Tibial nerve (tissue), 4 donors: ENCODE results near the gene SIPA1L2.

Experiments used
- EP300 ChIP-seq, 2 donors: sonication (generic); formaldehyde crosslinking; IDR thresholded peaks; one replicate each; pipeline ENCODE4 v1.6.1; 2017; ENCODE audit warnings: antibody characterized with exemption in 2 of 2, mild to moderate bottlenecking in 1 of 2
- POLR2A ChIP-seq, 2 donors: fragments of 450-650 bp; IDR thresholded peaks; one replicate each; pipeline ENCODE4 v1.6.1; 2017; ENCODE audit warnings: antibody characterized with exemption in 2 of 2, mild to moderate bottlenecking in 2 of 2, moderate library complexity in 2 of 2
- TF ChIP-seq, protein P1 (sequence below), 5 experiments: fragments of 200-600 bp in 3 of 5; fragments of 450-650 bp in 2 of 5; sonication (generic) in 3 of 5; IDR thresholded peaks; one replicate each; pipeline ENCODE4 v1.5.1; 2016 to 2019; ENCODE audit warnings: antibody characterized with exemption in 5 of 5, mild to moderate bottlenecking in 3 of 5, moderate library complexity in 2 of 5

DNA sequence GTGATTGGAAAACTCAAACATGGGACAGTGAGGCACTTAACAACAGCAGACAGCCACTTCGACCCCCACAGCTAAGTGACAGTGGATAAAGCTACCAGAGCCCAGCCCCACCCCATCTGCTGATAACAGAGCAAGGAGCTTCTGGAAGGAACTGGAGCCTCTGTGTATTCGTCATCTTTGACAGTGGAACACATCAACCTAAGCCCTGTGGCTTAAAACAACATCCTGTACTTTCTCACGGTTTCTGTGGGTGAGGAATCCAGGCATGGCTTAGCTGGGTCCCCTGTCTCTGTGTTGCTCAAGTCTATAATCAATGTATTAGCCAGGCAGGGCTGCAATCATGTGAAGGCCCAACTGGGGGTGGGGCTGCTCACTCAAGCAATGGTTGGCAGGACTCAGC lies 18.4 kb upstream of the SIPA1L2 start:
- TF ChIP-seq POLR2A (IDR thresholded peaks at IDR 0.05) = no peak
- TF ChIP-seq, protein P1, sequence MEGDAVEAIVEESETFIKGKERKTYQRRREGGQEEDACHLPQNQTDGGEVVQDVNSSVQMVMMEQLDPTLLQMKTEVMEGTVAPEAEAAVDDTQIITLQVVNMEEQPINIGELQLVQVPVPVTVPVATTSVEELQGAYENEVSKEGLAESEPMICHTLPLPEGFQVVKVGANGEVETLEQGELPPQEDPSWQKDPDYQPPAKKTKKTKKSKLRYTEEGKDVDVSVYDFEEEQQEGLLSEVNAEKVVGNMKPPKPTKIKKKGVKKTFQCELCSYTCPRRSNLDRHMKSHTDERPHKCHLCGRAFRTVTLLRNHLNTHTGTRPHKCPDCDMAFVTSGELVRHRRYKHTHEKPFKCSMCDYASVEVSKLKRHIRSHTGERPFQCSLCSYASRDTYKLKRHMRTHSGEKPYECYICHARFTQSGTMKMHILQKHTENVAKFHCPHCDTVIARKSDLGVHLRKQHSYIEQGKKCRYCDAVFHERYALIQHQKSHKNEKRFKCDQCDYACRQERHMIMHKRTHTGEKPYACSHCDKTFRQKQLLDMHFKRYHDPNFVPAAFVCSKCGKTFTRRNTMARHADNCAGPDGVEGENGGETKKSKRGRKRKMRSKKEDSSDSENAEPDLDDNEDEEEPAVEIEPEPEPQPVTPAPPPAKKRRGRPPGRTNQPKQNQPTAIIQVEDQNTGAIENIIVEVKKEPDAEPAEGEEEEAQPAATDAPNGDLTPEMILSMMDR (IDR thresholded peaks at IDR 0.05) = no peak
- no peak for TF ChIP-seq EP300 (IDR thresholded peaks at IDR 0.05)
